NB4 (cell line): ENCODE results near the gene NISCH.

ENCODE experiments used
- CTCF ChIP-seq: IDR thresholded peaks from one replicate; pipeline ENCODE4 v1.5.1; 2012; ENCODE audit warnings: low read depth, low read length
- POLR2A ChIP-seq: IDR thresholded peaks from 2 replicates; pipeline ENCODE4 v1.6.1; 2011; ENCODE audit warnings: mild to moderate bottlenecking; ENCODE audit not compliant: insufficient read length; ENCODE audit errors: extremely low read depth

- TF ChIP-seq POLR2A (no peak), CTCF (no peak)
Measured at GRCh38 chr3:52513281-52513680, 57.9 kb downstream of the NISCH start.
